Transverse colon (tissue), 4 donors: ENCODE data around the gene POLR2A. TPM values are rescaled to one million over a fixed set of nuclear protein-coding genes. Genes with fewer than 3 reads are reported as not detected.

Source experiments
- DNase-seq: peaks from one replicate; pipeline ENCODE4 v3.0.0-alpha.2; 2019
- H3K27ac ChIP-seq, 4 donors: fragments of 200-600 bp; sonication (generic); 2 replicates each; pipeline ENCODE4 v1.5.1; 2016 to 2018; ENCODE audit warnings: inconsistent platforms in 4 of 4
- H3K27me3 ChIP-seq: fragments of 200-600 bp; sonication (generic); 2 replicates; pipeline ENCODE4 v1.5.1; 2017; ENCODE audit warnings: inconsistent platforms
- H3K36me3 ChIP-seq, 4 donors: fragments of 200-600 bp; sonication (generic); 2 replicates each; pipeline ENCODE4 v1.5.1; 2017 to 2019; ENCODE audit warnings: inconsistent platforms in 4 of 4
- H3K4me1 ChIP-seq, 4 donors: fragments of 200-600 bp; sonication (generic); 2 replicates each; pipeline ENCODE4 v1.5.1; 2017 to 2020; ENCODE audit warnings: inconsistent platforms in 4 of 4
- H3K4me3 ChIP-seq, 4 donors: fragments of 200-600 bp; sonication (generic); 1 replicate in 1 of 4; 2 replicates in 3 of 4; pipeline versions ENCODE4 v1.5.1 to v1.6.1; 2017 to 2019; ENCODE audit warnings: inconsistent platforms in 4 of 4
- H3K9me3 ChIP-seq, 2 donors: fragments of 200-600 bp; sonication (generic); 2 replicates each; pipeline ENCODE4 v1.5.1; 2017 to 2019; ENCODE audit warnings: inconsistent platforms in 2 of 2
- CTCF ChIP-seq, 5 experiments: fragments of 200-600 bp in 3 of 5; fragments of 450-650 bp in 2 of 5; sonication (generic) in 3 of 5; IDR thresholded peaks; 1 replicate in 2 of 5; 2 replicates in 3 of 5; pipeline ENCODE4 v1.5.1; 2016 to 2017; ENCODE audit warnings: antibody characterized with exemption in 5 of 5, inconsistent platforms in 3 of 5, mild to moderate bottlenecking in 2 of 5, moderate library complexity in 1 of 5
- EP300 ChIP-seq: sonication (generic); formaldehyde crosslinking; IDR thresholded peaks from one replicate; pipeline ENCODE4 v1.6.1; 2017; ENCODE audit warnings: antibody characterized with exemption, low read depth
- POLR2A ChIP-seq: fragments of 450-650 bp; IDR thresholded peaks from one replicate; pipeline ENCODE4 v1.6.1; 2016; ENCODE audit warnings: antibody characterized with exemption, mild to moderate bottlenecking, moderate library complexity
- POLR2AphosphoS5 ChIP-seq, 3 donors: sonication (generic); formaldehyde crosslinking; IDR thresholded peaks; one replicate each; pipeline ENCODE4 v1.6.1; 2016; ENCODE audit warnings: antibody characterized with exemption in 3 of 3
- WGBS, 2 donors: methylation state at CpG; one replicate each; pipeline ENCODE4 v1.1.5; 2018; ENCODE audit warnings: low coverage in 1 of 2; 5-methylcytosine and 5-hydroxymethylcytosine counted together
- in situ Hi-C, 4 donors: fragments of 200-750 bp; cut with MboI; loops; one replicate each; pipeline versions ENCODE4 v1.15.0 to v1.15.1; 2017; ENCODE audit warnings: low sequenced_read_pairs in 3 of 4, low pct_ligation_motif_present in 1 of 4, low pct_unique_long_range_greater_than_20kb in 1 of 4
- intact Hi-C: fragments of 100-400 bp; cut with DNase I; formaldehyde crosslinking; loops from one replicate; pipeline ENCODE4 v1.15.1; 2023; ENCODE audit warnings: low total_unique reads
- total RNA-seq, 4 donors: library from RNA; depleted of rRNA; stranded (reverse); fragments of >200 nt; gene quantifications; one replicate each; pipeline ENCODE4 v1.1.0, GENCODE V29; 2016

POLR2A gene
- total RNA-seq, 4 donors from 2014 or later: 91.3 to 321 (median 127) TPM

DNA sequence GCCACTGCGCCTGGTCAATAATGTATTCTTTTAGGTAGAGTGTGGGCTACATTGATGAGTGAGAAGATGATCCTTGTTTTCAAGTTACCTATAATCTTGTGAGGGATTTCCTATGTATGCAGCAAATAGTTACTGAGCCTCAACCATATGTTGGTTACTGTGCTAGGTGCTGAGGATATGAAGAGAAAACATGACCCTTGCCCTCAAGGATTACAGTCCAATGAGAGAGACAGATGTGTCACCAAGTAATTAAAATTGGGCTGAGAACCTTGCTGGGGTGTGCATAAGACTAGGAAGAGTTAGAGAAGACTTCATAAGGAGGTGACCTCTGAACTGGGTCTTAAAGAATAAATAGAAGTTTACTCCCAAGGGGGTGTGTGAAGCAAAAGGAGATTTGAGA is 7.4 kb downstream of the POLR2A start:
- no peak overlapping the region for H3K4me3 ChIP-seq
- peak overlapping the region in 2 of 4 donors; percentile 48 to 59 for H3K27ac ChIP-seq

GRCh38 chr17:7493941-7494340 is 9.8 kb downstream of the POLR2A start:
- Histone ChIP-seq H3K27ac (no peak overlapping the region), H3K27me3 (no peaks in the 10 kb centered on the region), H3K9me3 (no peaks in the 10 kb centered on the region), H3K4me1 (peaks cover 0 to 47% (median 21%) of the 10 kb centered on the region in 4 donors), H3K36me3 (peaks cover 0 to 31% (median 14%) of the 10 kb centered on the region in 4 donors), H3K4me3 (no peak overlapping the region)
- intact Hi-C loops: no loop called here
- 88 to 97% methylated on average over 3 of the region's 3 CpGs for WGBS, 2 donors
- TF ChIP-seq POLR2A: no peak
- no peak for TF ChIP-seq CTCF (IDR thresholded peaks at IDR 0.05)
- TF ChIP-seq POLR2AphosphoS5 (IDR thresholded peaks at IDR 0.05): no peak
- TF ChIP-seq EP300: no peak
- no peak for DNase-seq
- in situ Hi-C loops: no loop called here

More for the DNA sequence above, 7.4 kb downstream of the POLR2A start:
- Histone ChIP-seq H3K27me3 (no peaks in the 10 kb centered on the region), H3K9me3 (no peaks in the 10 kb centered on the region), H3K36me3 (peaks cover 0 to 8% (median 4%) of the 10 kb centered on the region in 4 donors), H3K4me1 (peaks cover 13 to 67% (median 36%) of the 10 kb centered on the region in 4 donors)
- TF ChIP-seq POLR2A (no peak), POLR2AphosphoS5 (IDR thresholded peaks at IDR 0.05) (peak in 2 of 3 donors; percentile 9 to 29), CTCF (IDR thresholded peaks at IDR 0.05) (no peak), EP300 (no peak)
- 100% methylated on average over 1 of the region's 1 CpG for WGBS, 2 donors
- in situ Hi-C loops: no loop called here
- no peak for DNase-seq
- intact Hi-C loops: no loop called here

DNA sequence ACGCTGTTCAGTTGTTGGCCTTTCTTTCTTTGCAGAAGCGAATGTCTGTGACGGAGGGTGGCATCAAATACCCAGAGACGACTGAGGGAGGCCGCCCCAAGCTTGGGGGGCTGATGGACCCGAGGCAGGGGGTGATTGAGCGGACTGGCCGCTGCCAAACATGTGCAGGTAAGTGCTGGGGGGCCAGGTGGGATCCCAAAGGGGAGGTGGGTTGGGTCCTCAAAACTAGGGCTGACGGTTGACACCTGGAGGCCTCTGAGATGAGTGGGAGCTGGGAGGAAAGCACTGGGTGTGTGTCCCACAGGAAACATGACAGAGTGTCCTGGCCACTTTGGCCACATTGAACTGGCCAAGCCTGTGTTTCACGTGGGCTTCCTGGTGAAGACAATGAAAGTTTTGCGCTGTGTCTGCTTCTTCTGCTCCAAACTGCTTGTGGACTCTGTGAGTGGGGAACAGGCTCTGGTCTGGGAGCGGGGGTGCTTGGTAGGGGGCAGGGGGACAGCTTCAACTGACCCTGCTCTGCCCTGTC is 11.8 kb downstream of the POLR2A start:
- intact Hi-C loops: no loop called here
- no peak for DNase-seq
- TF ChIP-seq POLR2A: no peak
- H3K4me1 ChIP-seq: peaks cover 0 to 27% (median 12%) of the 10 kb centered on the region in 4 donors
- no peak overlapping the region for H3K4me3 ChIP-seq
- peaks cover 0 to 47% (median 24%) of the 10 kb centered on the region in 4 donors for H3K36me3 ChIP-seq
- WGBS, 2 donors: 67 to 89% methylated on average over 1 to 10 of the region's 12 CpGs
- no peaks in the 10 kb centered on the region for H3K27me3 ChIP-seq
- H3K27ac ChIP-seq: no peak overlapping the region
- no peaks in the 10 kb centered on the region for H3K9me3 ChIP-seq
- in situ Hi-C loops: no loop called here

GRCh38 chr17:7496470-7497183 is 12.5 kb downstream of the POLR2A start:
- TF ChIP-seq POLR2A (no peak), CTCF (IDR thresholded peaks at IDR 0.05) (no peak), POLR2AphosphoS5 (IDR thresholded peaks at IDR 0.05) (no peak), EP300 (no peak)
- H3K4me3 ChIP-seq: no peak overlapping the region
- 92 to 93% methylated on average over 11 to 20 of the region's 20 CpGs for WGBS, 2 donors
- H3K4me1 ChIP-seq: peaks cover 0 to 20% (median 6%) of the 10 kb centered on the region in 4 donors
- in situ Hi-C loops: no loop called here
- no peak overlapping the region for H3K27ac ChIP-seq
- no peak for DNase-seq
- intact Hi-C loops: no loop called here
- peaks cover 0 to 54% (median 28%) of the 10 kb centered on the region in 4 donors for H3K36me3 ChIP-seq
- H3K27me3 ChIP-seq: no peaks in the 10 kb centered on the region
- no peaks in the 10 kb centered on the region for H3K9me3 ChIP-seq
